Measurements from ENCODE around the gene GRPEL1.
"Not testable (repeated sequence)": the region's sequence is repeated elsewhere in the genome, so short reads cannot be mapped to it uniquely, and the experiment has no call there.

Gene GRPEL1

DNA sequence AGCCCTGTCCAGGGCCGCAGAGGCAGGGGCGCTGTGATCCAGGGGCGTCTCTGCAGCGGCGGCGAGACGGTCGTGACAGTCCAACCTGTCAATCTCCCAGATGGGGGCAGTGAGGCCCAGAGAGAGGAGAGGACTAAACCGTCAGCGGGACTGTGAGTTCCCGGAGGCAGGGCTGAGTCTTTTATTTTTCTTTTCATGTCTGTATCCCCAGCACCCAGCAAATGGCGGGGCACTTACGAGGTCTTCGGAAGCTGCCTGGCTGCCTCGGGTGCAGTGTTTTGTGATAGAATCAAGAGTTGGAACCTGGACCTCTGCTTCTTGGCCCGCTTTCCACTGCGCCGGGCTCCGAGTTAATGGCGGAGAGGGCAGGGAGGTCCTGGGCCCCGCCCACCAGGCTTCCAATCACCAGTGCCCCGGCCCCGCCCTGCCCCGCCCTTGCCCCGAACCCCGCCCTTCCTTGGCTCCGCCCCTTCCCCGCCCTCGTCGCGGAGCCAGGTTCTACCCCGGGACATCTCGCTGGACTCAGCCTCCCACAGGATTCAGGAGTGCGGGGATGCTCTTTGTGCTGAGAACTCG, 35.3 kb upstream of the GRPEL1 start:
- peak; percentile 66 for DNase-seq (ENCODE audit: low read depth, low spot score)
- peak overlapping the region; percentile 67 for H3K9ac ChIP-seq (ENCODE audit: insufficient read length, low read depth)
- peaks cover 20% of the 10 kb centered on the region for H3K27me3 ChIP-seq (ENCODE audit: insufficient read depth, insufficient read length)
- peak overlapping the region; percentile 65 for H3K4me3 ChIP-seq (ENCODE audit: insufficient read length, low read depth)
- no peak for TF ChIP-seq SUZ12 (IDR thresholded peaks at IDR 0.05; ENCODE audit: extremely low read depth, insufficient read depth, insufficient read length)
- TF ChIP-seq YY1 (IDR thresholded peaks at IDR 0.05; ENCODE audit: insufficient read depth, insufficient read length): no peak
- TF ChIP-seq ZNF274 (IDR thresholded peaks at IDR 0.05; ENCODE audit: low read depth, low read length): no peak
- H3K9me3 ChIP-seq (ENCODE audit: insufficient read depth, low read length): no peaks in the 10 kb centered on the region
- H3K36me3 ChIP-seq (ENCODE audit: insufficient read depth, insufficient read length, low read length): no peaks in the 10 kb centered on the region
- peaks cover 19% of the 10 kb centered on the region for H3K4me1 ChIP-seq (ENCODE audit: insufficient read depth, insufficient read length)

GRCh38 chr4:7102516-7102909, 34.6 kb upstream of the GRPEL1 start:
- Histone ChIP-seq H3K4me3 (ENCODE audit: insufficient read length, low read depth) (peak overlapping the region; percentile 65), H3K4me1 (ENCODE audit: insufficient read depth, insufficient read length) (peaks cover 15% of the 10 kb centered on the region), H3K27me3 (ENCODE audit: insufficient read depth, insufficient read length) (peaks cover 26% of the 10 kb centered on the region), H3K9ac (ENCODE audit: insufficient read length, low read depth) (peak overlapping the region; percentile 67)
- not testable (repeated sequence) for H3K36me3 ChIP-seq (ENCODE audit: insufficient read depth, insufficient read length, low read length); H3K9me3 ChIP-seq (ENCODE audit: insufficient read depth, low read length); DNase-seq (ENCODE audit: low read depth, low spot score)

DNA sequence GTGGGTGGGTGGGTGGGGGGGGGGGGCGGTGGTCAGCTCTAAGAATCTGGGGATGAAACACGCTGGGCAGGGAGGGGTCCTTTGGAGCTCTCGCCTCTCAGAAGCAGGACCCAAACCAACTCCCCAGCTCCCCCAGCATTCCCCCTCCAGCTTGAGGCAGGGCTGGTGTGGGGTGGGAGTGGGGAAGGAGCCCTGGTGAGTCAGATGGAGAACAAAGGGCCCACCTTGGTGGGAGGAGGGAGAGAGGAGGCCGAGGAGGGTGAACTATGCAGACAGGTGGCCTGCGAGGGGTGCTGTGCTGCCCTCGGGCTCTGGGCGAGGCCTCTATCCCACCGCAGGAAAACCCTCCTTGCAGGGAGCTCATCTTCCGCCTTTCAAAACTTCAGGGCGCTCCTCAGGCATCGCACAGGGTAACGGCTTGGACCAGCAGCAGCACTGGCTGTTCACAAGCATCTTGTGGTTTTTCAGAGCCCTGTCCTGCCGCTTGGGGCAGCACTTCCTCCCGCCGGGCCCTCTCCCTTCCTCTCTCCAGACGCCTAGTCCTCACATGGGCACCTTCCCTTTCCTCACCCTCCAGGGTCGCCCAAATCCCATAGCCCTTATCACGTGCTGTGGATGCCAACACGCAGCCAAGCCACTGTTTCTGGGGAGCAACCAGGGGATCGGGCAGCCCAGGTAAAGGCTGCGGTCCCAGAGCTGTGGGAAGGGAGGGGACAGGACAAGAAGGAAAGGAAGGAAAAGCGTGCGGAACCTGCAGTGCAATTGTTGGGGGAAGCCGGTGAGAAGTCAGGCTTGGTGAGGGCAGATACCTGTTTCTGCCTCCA, 34.0 kb upstream of the GRPEL1 start:
- peak; percentile 73 for DNase-seq (ENCODE audit: low read depth, low spot score)
- Histone ChIP-seq H3K4me1 (ENCODE audit: insufficient read depth, insufficient read length) (peaks cover 15% of the 10 kb centered on the region), H3K27me3 (ENCODE audit: insufficient read depth, insufficient read length) (peaks cover 26% of the 10 kb centered on the region), H3K4me3 (ENCODE audit: insufficient read length, low read depth) (peak overlapping the region; percentile 36), H3K9ac (ENCODE audit: insufficient read length, low read depth) (peak overlapping the region; percentile 54), H3K9me3 (ENCODE audit: insufficient read depth, low read length) (no peaks in the 10 kb centered on the region), H3K36me3 (ENCODE audit: insufficient read depth, insufficient read length, low read length) (no peaks in the 10 kb centered on the region)
- TF ChIP-seq SUZ12 (IDR thresholded peaks at IDR 0.05; ENCODE audit: extremely low read depth, insufficient read depth, insufficient read length) (no peak), ZNF274 (IDR thresholded peaks at IDR 0.05; ENCODE audit: low read depth, low read length) (no peak), YY1 (IDR thresholded peaks at IDR 0.05; ENCODE audit: insufficient read depth, insufficient read length) (no peak)

GRCh38 chr4:7096236-7096635, 28.4 kb upstream of the GRPEL1 start:
- no peak overlapping the region for H3K4me3 ChIP-seq (ENCODE audit: insufficient read length, low read depth)
- H3K4me1 ChIP-seq (ENCODE audit: insufficient read depth, insufficient read length): no peaks in the 10 kb centered on the region
- H3K9me3 ChIP-seq (ENCODE audit: insufficient read depth, low read length): no peaks in the 10 kb centered on the region
- no peak for DNase-seq (ENCODE audit: low read depth, low spot score)
- H3K9ac ChIP-seq (ENCODE audit: insufficient read length, low read depth): no peak overlapping the region
- H3K36me3 ChIP-seq (ENCODE audit: insufficient read depth, insufficient read length, low read length): no peaks in the 10 kb centered on the region
- peaks cover 22% of the 10 kb centered on the region for H3K27me3 ChIP-seq (ENCODE audit: insufficient read depth, insufficient read length)
- TF ChIP-seq YY1 (IDR thresholded peaks at IDR 0.05; ENCODE audit: insufficient read depth, insufficient read length) (no peak), SUZ12 (IDR thresholded peaks at IDR 0.05; ENCODE audit: extremely low read depth, insufficient read depth, insufficient read length) (no peak), ZNF274 (IDR thresholded peaks at IDR 0.05; ENCODE audit: low read depth, low read length) (no peak)

DNA sequence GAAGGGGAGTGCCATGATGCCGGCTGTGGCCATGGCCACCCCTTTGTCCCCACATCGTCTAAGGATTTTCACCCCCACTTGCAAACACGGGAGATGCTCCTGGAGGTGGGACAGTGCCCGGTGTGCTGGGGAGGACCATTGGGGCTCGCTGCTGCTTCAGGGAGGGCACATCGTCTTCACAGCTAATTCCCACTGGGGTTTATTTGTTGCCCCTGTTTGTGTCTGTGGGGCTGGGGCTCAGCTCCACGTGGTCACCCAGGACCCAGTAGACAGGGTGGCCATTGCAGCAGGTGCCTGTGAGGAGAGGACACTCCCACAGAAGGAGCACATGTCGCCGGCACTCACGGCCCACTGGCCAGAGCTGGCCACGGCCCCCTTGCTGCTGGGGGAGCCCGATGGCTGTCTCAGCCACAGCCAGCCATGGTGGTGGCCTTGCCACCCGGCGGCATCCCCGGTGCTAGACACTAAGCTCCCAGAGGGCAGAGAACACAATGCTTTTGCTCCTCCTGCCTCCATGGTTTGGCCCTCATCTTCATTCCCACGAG, 27.8 kb upstream of the GRPEL1 start:
- Histone ChIP-seq H3K4me3 (ENCODE audit: insufficient read length, low read depth) (no peak overlapping the region), H3K27me3 (ENCODE audit: insufficient read depth, insufficient read length) (peaks cover 27% of the 10 kb centered on the region), H3K9me3 (ENCODE audit: insufficient read depth, low read length) (no peaks in the 10 kb centered on the region), H3K9ac (ENCODE audit: insufficient read length, low read depth) (no peak overlapping the region), H3K36me3 (ENCODE audit: insufficient read depth, insufficient read length, low read length) (no peaks in the 10 kb centered on the region), H3K4me1 (ENCODE audit: insufficient read depth, insufficient read length) (no peaks in the 10 kb centered on the region)
- no peak for DNase-seq (ENCODE audit: low read depth, low spot score)
- TF ChIP-seq YY1 (IDR thresholded peaks at IDR 0.05; ENCODE audit: insufficient read depth, insufficient read length): no peak

- Histone ChIP-seq H3K4me1 (ENCODE audit: insufficient read depth, insufficient read length) (no peaks in the 10 kb centered on the region), H3K27me3 (ENCODE audit: insufficient read depth, insufficient read length) (peaks cover 28% of the 10 kb centered on the region), H3K4me3 (ENCODE audit: insufficient read length, low read depth) (no peak overlapping the region), H3K9ac (ENCODE audit: insufficient read length, low read depth) (no peak overlapping the region), H3K36me3 (ENCODE audit: insufficient read depth, insufficient read length, low read length) (no peaks in the 10 kb centered on the region), H3K9me3 (ENCODE audit: insufficient read depth, low read length) (no peaks in the 10 kb centered on the region)
- no peak for TF ChIP-seq SUZ12 (IDR thresholded peaks at IDR 0.05; ENCODE audit: extremely low read depth, insufficient read depth, insufficient read length)
- TF ChIP-seq ZNF274 (IDR thresholded peaks at IDR 0.05; ENCODE audit: low read depth, low read length): no peak
- no peak for TF ChIP-seq YY1 (IDR thresholded peaks at IDR 0.05; ENCODE audit: insufficient read depth, insufficient read length)
- no peak for DNase-seq (ENCODE audit: low read depth, low spot score)
These were observed 27.1 kb upstream of the GRPEL1 start for GRCh38 chr4:7094916-7095315.

DNA sequence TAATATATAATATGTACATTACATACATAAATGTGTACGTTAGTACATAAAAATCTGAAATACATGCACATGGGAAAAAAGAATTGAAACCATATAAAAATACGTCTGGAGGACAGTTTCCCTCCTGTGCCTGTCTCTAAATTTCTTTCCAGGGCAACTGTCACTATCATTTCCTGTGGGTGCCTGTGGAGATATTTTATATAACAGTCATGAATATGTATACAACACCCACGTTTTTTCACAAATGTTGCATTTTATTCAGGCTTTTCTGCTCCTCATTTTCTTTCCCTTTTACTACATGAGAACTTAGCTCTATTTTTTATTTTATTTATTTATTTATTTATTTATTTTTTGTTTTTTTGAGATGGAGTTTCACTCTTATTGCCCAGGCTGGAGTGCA, 24.2 kb upstream of the GRPEL1 start:
- TF ChIP-seq SUZ12 (IDR thresholded peaks at IDR 0.05; ENCODE audit: extremely low read depth, insufficient read depth, insufficient read length): no peak
- TF ChIP-seq ZNF274 (IDR thresholded peaks at IDR 0.05; ENCODE audit: low read depth, low read length): no peak
- no peak for TF ChIP-seq YY1 (IDR thresholded peaks at IDR 0.05; ENCODE audit: insufficient read depth, insufficient read length)
- H3K9me3 ChIP-seq (ENCODE audit: insufficient read depth, low read length): peaks cover 2% of the 10 kb centered on the region
- no peaks in the 10 kb centered on the region for H3K4me1 ChIP-seq (ENCODE audit: insufficient read depth, insufficient read length)
- H3K4me3 ChIP-seq (ENCODE audit: insufficient read length, low read depth): no peak overlapping the region
- H3K36me3 ChIP-seq (ENCODE audit: insufficient read depth, insufficient read length, low read length): no peaks in the 10 kb centered on the region
- no peak overlapping the region for H3K9ac ChIP-seq (ENCODE audit: insufficient read length, low read depth)
- DNase-seq (ENCODE audit: low read depth, low spot score): no peak
- H3K27me3 ChIP-seq (ENCODE audit: insufficient read depth, insufficient read length): peaks cover 37% of the 10 kb centered on the region
